Activated CD4-positive, alpha-beta T cell treated with anti-CD3 and anti-CD28 coated beads, Interleukin-2, amount 50 U/mL, for 4 hours (primary cell): Measurements from ENCODE around the gene MMP17.

ENCODE experiments used
- DNase-seq, 2 experiments: peaks; one replicate each; pipeline ENCODE4 v3.0.0-alpha.2; 2020

MMP17 gene

GRCh38 chr12:131896080-131896810 is 68.1 kb downstream of the MMP17 start:
- DNase-seq, result peak; percentile 43 to 44

DNA sequence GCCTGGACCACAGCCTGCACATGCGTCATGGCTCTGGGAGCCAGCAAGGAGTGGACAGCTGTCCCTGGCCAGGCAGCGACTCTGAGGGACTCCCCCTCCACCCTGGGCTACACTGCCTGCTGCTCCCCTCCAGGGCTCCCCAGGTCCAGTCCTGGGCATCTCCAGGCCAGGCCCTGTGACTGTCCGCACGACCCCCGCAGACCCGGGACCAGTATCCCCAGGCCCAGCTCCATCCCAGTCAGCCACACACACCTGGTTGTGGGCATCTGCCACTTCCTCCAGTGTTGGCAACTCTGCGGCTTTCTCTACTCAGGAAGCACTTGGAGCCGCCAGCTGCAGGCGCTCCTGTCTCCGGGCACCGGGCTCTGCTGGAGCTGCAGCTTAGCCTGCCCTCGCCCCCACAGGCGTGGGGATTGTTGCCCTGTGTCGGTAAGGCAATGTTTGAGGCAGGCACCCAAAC is 68.6 kb downstream of the MMP17 start:
- no peak for DNase-seq

GRCh38 chr12:131897276-131897675 is 69.1 kb downstream of the MMP17 start:
- DNase-seq, result no peak

- DNase-seq, result no peak
Observed at GRCh38 chr12:131897875-131898274, 69.7 kb downstream of the MMP17 start.

GRCh38 chr12:131900397-131900796 is 72.2 kb downstream of the MMP17 start:
- DNase-seq, result no peak
